A549 (cell line): ENCODE data around the gene KLHL3. TPM values are rescaled to one million over a fixed set of nuclear protein-coding genes. Genes with fewer than 3 reads are reported as not detected.

Source experiments
- ATAC-seq, 2 experiments: fragments of 200-7000 bp in 1 of 2; fragments of >200 bp in 1 of 2; cut with Nextera tagmentation in 1 of 2; cut with Tn5 transposase in 1 of 2; 3 replicates each; pipeline versions ENCODE4 v1.8.0 to v1.9.1; 2018 to 2020; ENCODE audit warnings: mild to moderate bottlenecking in 1 of 2, moderate library complexity in 1 of 2
- CTCF ChIA-PET: fragments of 300-600 bp; sonication (Branson Sonifier 250); formaldehyde crosslinking; extraction: SDS; loops from one replicate; lab custom pipeline; 2021; ENCODE audit warnings: antibody characterized with exemption, inconsistent platforms; lab: Yijun Ruan, JAX
- POLR2A ChIA-PET: fragments of 350-600 bp; formaldehyde crosslinking; extraction: SDS; loops from one replicate; lab custom pipeline; 2021; ENCODE audit warnings: antibody characterized with exemption, inconsistent platforms; lab: Yijun Ruan, JAX
- DNase-seq, 2 experiments: peaks; one replicate each; pipeline versions ENCODE4 v3.0.0 to v3.0.0-alpha.2; 2011 to 2016; ENCODE audit warnings: low read depth in 1 of 2, low spot score in 1 of 2
- FAIRE-seq: peaks from 2 replicates; lab custom pipeline; 2011; peaks lifted over from hg19 to GRCh38; lab: Jason Lieb, UNC
- H3K27ac ChIP-seq, 2 experiments: fragments of >200 bp; sonication (Bioruptor Twin); formaldehyde crosslinking; 3 replicates each; pipeline ENCODE4 v1.5.1; 2016 to 2017
- H3K4me1 ChIP-seq: fragments of >200 bp; sonication (Bioruptor Twin); formaldehyde crosslinking; 3 replicates; pipeline ENCODE4 v1.6.1; 2016
- H3K4me2 ChIP-seq: fragments of >200 bp; sonication (Bioruptor Twin); formaldehyde crosslinking; 3 replicates; pipeline ENCODE4 v1.6.1; 2016
- H3K4me3 ChIP-seq: fragments of >200 bp; sonication (Bioruptor Twin); formaldehyde crosslinking; 3 replicates; pipeline ENCODE4 v1.5.1; 2016
- H3K9me3 ChIP-seq: fragments of >200 bp; sonication (Bioruptor Twin); formaldehyde crosslinking; 3 replicates; pipeline ENCODE4 v1.6.1; 2016
- EHF ChIP-seq: fragments of 250-450 bp; sonication (Bioruptor Pico); IDR thresholded peaks from 2 replicates; pipeline ENCODE4 v1.5.0; 2020; ENCODE audit warnings: mild to moderate bottlenecking
- EHMT2 ChIP-seq: fragments of 200-600 bp; sonication (generic); IDR thresholded peaks from 2 replicates; pipeline ENCODE4 v1.6.1; 2016; ENCODE audit warnings: antibody characterized with exemption, low read depth, mild to moderate bottlenecking, moderate library complexity
- HDAC2 ChIP-seq: fragments of 200-600 bp; sonication (generic); IDR thresholded peaks from 2 replicates; pipeline ENCODE4 v1.6.1; 2016
- HES2 ChIP-seq: fragments of >200 bp; sonication (Bioruptor Twin); formaldehyde crosslinking; IDR thresholded peaks from 2 replicates; pipeline ENCODE4 v1.6.1; 2016
- JUN ChIP-seq, 2 experiments: fragments of >200 bp; sonication (Bioruptor Twin); formaldehyde crosslinking; IDR thresholded peaks; 2 replicates in 1 of 2; 3 replicates in 1 of 2; pipeline ENCODE4 v1.6.1; 2016 to 2017
- MAZ ChIP-seq: fragments of 150-350 bp; IDR thresholded peaks from 2 replicates; pipeline ENCODE4 v1.6.1; 2014; ENCODE audit warnings: antibody characterized with exemption, low read depth, low read length, borderline replicate concordance
- NFE2L2 ChIP-seq: fragments of 150-350 bp; conservative IDR thresholded peaks from 2 replicates; pipeline ENCODE4 v1.6.1; 2014; ENCODE audit warnings: low read length
- NPAS2 ChIP-seq: fragments of 250-450 bp; sonication (Bioruptor Pico); IDR thresholded peaks from 2 replicates; pipeline ENCODE4 v1.8.0; 2022; ENCODE audit warnings: mild to moderate bottlenecking, moderate library complexity, borderline replicate concordance
- NR3C1 ChIP-seq: fragments of >200 bp; sonication (Bioruptor Twin); formaldehyde crosslinking; IDR thresholded peaks from 3 replicates; pipeline ENCODE4 v1.6.1; 2017
- POLR2AphosphoS2 ChIP-seq: conservative IDR thresholded peaks from 2 replicates; pipeline ENCODE4 v1.6.1; 2012; ENCODE audit warnings: low read length, improper control_type of control experiment, inconsistent platforms
- RAD21 ChIP-seq, 2 experiments: fragments of >200 bp in 1 of 2; sonication (Bioruptor Twin) in 1 of 2; formaldehyde crosslinking in 1 of 2; IDR thresholded peaks in 1 of 2; conservative IDR thresholded peaks in 1 of 2; 2 replicates in 1 of 2; 3 replicates in 1 of 2; pipeline ENCODE4 v1.6.1; 2012 to 2018; ENCODE audit warnings: inconsistent platforms in 1 of 2
- SREBF2 ChIP-seq: fragments of 450-650 bp; IDR thresholded peaks from 2 replicates; pipeline ENCODE4 v1.6.1; 2014; ENCODE audit warnings: mild to moderate bottlenecking, moderate library complexity
- TFCP2L1 ChIP-seq: fragments of 250-450 bp; sonication (Bioruptor Pico); IDR thresholded peaks from 2 replicates; pipeline ENCODE4 v1.5.0; 2021; ENCODE audit warnings: mild to moderate bottlenecking
- WGBS: methylation state at CpG from one replicate; pipeline ENCODE4 v1.1.6; 2017; ENCODE audit errors: missing lambda C conversion rate; 5-methylcytosine and 5-hydroxymethylcytosine counted together
- polyA plus RNA-seq, 4 experiments: library from polyadenylated mRNA; depleted of rRNA in 3 of 4; stranded (reverse); fragments of >200 nt; fragmentation: RNase III in 1 of 4; extraction: RNeasy Plus Mini Kit Qiagen cat#74134 plus additional on column Dnase treatment in 1 of 4; gene quantifications; 2 replicates in 3 of 4; 3 replicates in 1 of 4; pipeline ENCODE4 v1.2.3, GENCODE V29; 2011 to 2017
- TF ChIP-seq, protein P1 (sequence below): IDR thresholded peaks from 2 replicates; pipeline ENCODE4 v1.6.1; 2012; ENCODE audit warnings: low read depth, borderline replicate concordance
- TF ChIP-seq, protein P2 (sequence below): IDR thresholded peaks from 2 replicates; pipeline ENCODE4 v1.6.1; 2012
- TF ChIP-seq, protein P3 (sequence below): fragments of 450-650 bp; IDR thresholded peaks from 2 replicates; pipeline ENCODE4 v1.6.1; 2014; ENCODE audit warnings: antibody characterized with exemption

Gene KLHL3
- polyA plus RNA-seq, 2 of the 4 experiments (the other 2 are of a cell fraction), result 0.35 to 1.1 TPM

GRCh38 chr5:137627293-137627692 lies 108.6 kb downstream of the KLHL3 start:
- no peaks in the 10 kb centered on the region for H3K4me1 ChIP-seq
- no peak overlapping the region for H3K4me3 ChIP-seq
- ATAC-seq (no peak), DNase-seq (no peak)
- H3K4me2 ChIP-seq, result no peak overlapping the region
- no peaks in the 10 kb centered on the region for H3K9me3 ChIP-seq
- CTCF ChIA-PET, result interaction anchor here (1.0 to 5.5 kb wide), 7 partner anchors 9 to 506 kb away, joined by 3 to 135 read pairs (median 13); no protein-coding TSS in a partner anchor
- WGBS, result 2% methylated on average over 3 of the region's 3 CpGs
- TF ChIP-seq, protein P1, sequence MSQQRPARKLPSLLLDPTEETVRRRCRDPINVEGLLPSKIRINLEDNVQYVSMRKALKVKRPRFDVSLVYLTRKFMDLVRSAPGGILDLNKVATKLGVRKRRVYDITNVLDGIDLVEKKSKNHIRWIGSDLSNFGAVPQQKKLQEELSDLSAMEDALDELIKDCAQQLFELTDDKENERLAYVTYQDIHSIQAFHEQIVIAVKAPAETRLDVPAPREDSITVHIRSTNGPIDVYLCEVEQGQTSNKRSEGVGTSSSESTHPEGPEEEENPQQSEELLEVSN, result no peak
- TF ChIP-seq, protein P2, sequence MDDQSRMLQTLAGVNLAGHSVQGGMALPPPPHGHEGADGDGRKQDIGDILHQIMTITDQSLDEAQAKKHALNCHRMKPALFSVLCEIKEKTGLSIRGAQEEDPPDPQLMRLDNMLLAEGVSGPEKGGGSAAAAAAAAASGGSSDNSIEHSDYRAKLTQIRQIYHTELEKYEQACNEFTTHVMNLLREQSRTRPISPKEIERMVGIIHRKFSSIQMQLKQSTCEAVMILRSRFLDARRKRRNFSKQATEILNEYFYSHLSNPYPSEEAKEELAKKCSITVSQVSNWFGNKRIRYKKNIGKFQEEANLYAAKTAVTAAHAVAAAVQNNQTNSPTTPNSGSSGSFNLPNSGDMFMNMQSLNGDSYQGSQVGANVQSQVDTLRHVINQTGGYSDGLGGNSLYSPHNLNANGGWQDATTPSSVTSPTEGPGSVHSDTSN, result no peak
- TF ChIP-seq MAZ, result no peak
- no peak for TF ChIP-seq NPAS2 (CRISPR knock-in tag)
- TF ChIP-seq HDAC2, result no peak
- TF ChIP-seq HES2, result no peak
- no peak for TF ChIP-seq EHF (CRISPR knock-in tag)
- TF ChIP-seq RAD21 (conservative IDR thresholded peaks at IDR 0.05 in 1 of 2, IDR thresholded peaks at IDR 0.05 in 1 of 2), result no peak
- TF ChIP-seq, all 56 proteins: peak for 0
- POLR2A ChIA-PET, result no interaction called here
- no peak for FAIRE-seq
- H3K27ac ChIP-seq, result no peak overlapping the region

DNA sequence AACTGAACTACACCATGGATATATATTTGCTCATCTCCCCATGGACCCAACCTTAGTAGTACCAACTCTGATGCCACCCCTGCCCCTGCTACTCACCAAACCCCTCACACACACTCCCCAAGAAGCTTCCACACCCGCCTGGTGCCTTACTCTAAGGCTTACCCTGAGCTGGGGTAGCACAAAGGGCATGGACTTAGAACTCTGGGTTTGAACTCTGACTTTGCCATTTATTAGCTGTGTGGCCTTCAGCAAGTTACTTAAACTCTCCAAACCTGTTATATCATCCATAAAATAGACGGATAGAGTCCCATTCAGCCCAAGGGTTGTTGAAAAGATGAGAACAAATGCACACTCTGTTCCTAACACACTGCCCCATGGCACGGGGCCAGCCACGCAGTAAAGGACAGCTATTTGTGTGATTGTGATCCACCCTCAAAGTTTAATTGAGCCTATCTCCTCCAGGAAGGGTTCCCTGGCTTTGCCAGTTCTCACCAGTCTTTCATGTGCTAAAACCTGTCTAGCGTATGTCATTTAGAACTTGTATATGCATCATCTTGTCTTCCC lies 111.0 kb downstream of the KLHL3 start:
- POLR2A ChIA-PET, result no interaction called here
- 34% methylated on average over 5 of the region's 5 CpGs for WGBS
- DNase-seq (no peak), ATAC-seq (no peak), FAIRE-seq (no peak)
- H3K27ac ChIP-seq, result no peak overlapping the region
- no peaks in the 10 kb centered on the region for H3K4me1 ChIP-seq
- CTCF ChIA-PET, result interaction anchor here (1.1 to 2.3 kb wide), 3 partner anchors 10 to 118 kb away, joined by 3 to 6 read pairs (median 3); no protein-coding TSS in a partner anchor
- H3K4me2 ChIP-seq, result no peak overlapping the region
- no peaks in the 10 kb centered on the region for H3K9me3 ChIP-seq
- TF ChIP-seq NR3C1 (no peak), NFE2L2 (no peak), TFCP2L1 (CRISPR knock-in tag) (no peak)
- TF ChIP-seq, all 56 proteins: peak for 0
- no peak overlapping the region for H3K4me3 ChIP-seq

- H3K27ac ChIP-seq, result no peak overlapping the region
- 68% methylated on average over 5 of the region's 5 CpGs for WGBS
- no peak for TF ChIP-seq SREBF2
- no peak for TF ChIP-seq JUN (IDR thresholded peaks at IDR 0.05)
- TF ChIP-seq POLR2AphosphoS2, result no peak
- TF ChIP-seq EHMT2, result no peak
- TF ChIP-seq, protein P3, sequence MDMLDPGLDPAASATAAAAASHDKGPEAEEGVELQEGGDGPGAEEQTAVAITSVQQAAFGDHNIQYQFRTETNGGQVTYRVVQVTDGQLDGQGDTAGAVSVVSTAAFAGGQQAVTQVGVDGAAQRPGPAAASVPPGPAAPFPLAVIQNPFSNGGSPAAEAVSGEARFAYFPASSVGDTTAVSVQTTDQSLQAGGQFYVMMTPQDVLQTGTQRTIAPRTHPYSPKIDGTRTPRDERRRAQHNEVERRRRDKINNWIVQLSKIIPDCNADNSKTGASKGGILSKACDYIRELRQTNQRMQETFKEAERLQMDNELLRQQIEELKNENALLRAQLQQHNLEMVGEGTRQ, result peak; percentile 42; the same call in 1 of the 2 replicates
- TF ChIP-seq, all 56 proteins: peak for 1
- H3K4me3 ChIP-seq, result no peak overlapping the region
- no peaks in the 10 kb centered on the region for H3K4me1 ChIP-seq
- ChIA-PET CTCF (interaction anchor here (1.0 to 3.1 kb wide), 3 partner anchors 9 to 1540 kb away, joined by 3 to 16 read pairs (median 5); no protein-coding TSS in a partner anchor), POLR2A (no interaction called here)
- FAIRE-seq (no peak), ATAC-seq (peak in 1 of 2 experiments; percentile 44; a peak in 2 of 6 replicates), DNase-seq (peak in 1 of 2 experiments; percentile 11)
- H3K4me2 ChIP-seq, result no peak overlapping the region
- no peaks in the 10 kb centered on the region for H3K9me3 ChIP-seq
Observed at GRCh38 chr5:137622850-137623249, 113.0 kb downstream of the KLHL3 start.
